Measurements from ENCODE around the gene HDGFL2.
A peak's percentile ranks its signal among the peaks of the same experiment; 100 is the strongest.

HDGFL2 gene

GRCh38 chr19:4437103-4437502 is 35.0 kb upstream of the HDGFL2 start:
- POLR2A ChIA-PET (ENCODE audit: low non-redundant PET): no interaction called here
- peak overlapping the region; percentile 12; the same call in 1 of the 2 replicates for H3K27ac ChIP-seq
- CTCF ChIA-PET: interaction anchor here (0.7 kb wide), 1 partner anchor 110 kb away, joined by 5 read pairs; no protein-coding TSS in a partner anchor
- TF ChIP-seq, protein P1, sequence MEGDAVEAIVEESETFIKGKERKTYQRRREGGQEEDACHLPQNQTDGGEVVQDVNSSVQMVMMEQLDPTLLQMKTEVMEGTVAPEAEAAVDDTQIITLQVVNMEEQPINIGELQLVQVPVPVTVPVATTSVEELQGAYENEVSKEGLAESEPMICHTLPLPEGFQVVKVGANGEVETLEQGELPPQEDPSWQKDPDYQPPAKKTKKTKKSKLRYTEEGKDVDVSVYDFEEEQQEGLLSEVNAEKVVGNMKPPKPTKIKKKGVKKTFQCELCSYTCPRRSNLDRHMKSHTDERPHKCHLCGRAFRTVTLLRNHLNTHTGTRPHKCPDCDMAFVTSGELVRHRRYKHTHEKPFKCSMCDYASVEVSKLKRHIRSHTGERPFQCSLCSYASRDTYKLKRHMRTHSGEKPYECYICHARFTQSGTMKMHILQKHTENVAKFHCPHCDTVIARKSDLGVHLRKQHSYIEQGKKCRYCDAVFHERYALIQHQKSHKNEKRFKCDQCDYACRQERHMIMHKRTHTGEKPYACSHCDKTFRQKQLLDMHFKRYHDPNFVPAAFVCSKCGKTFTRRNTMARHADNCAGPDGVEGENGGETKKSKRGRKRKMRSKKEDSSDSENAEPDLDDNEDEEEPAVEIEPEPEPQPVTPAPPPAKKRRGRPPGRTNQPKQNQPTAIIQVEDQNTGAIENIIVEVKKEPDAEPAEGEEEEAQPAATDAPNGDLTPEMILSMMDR (conservative IDR thresholded peaks at IDR 0.05; ENCODE audit: low read depth): no peak
- DNase-seq (ENCODE audit: low spot score): no peak

- ChIA-PET CTCF (no interaction called here), POLR2A (ENCODE audit: low non-redundant PET) (no interaction called here)
- TF ChIP-seq, protein P1 (conservative IDR thresholded peaks at IDR 0.05; ENCODE audit: low read depth): no peak
- peak overlapping the region; percentile 31 for H3K27ac ChIP-seq
- DNase-seq (ENCODE audit: low spot score): no peak
Measured at GRCh38 chr19:4439243-4439642, 32.9 kb upstream of the HDGFL2 start.

GRCh38 chr19:4441994-4442818 is 29.9 kb upstream of the HDGFL2 start:
- ChIA-PET CTCF (no interaction called here), POLR2A (ENCODE audit: low non-redundant PET) (no interaction called here)
- H3K27ac ChIP-seq: peak overlapping the region; percentile 58
- no peak for DNase-seq (ENCODE audit: low spot score)
- TF ChIP-seq, protein P1 (conservative IDR thresholded peaks at IDR 0.05; ENCODE audit: low read depth): no peak

GRCh38 chr19:4442819-4443146 is 29.3 kb upstream of the HDGFL2 start:
- POLR2A ChIA-PET (ENCODE audit: low non-redundant PET): no interaction called here

GRCh38 chr19:4443188-4443587 is 28.9 kb upstream of the HDGFL2 start:
- TF ChIP-seq, protein P1 (conservative IDR thresholded peaks at IDR 0.05; ENCODE audit: low read depth): no peak
- H3K27ac ChIP-seq: peak overlapping the region; percentile 58
- ChIA-PET POLR2A (ENCODE audit: low non-redundant PET) (no interaction called here), CTCF (no interaction called here)
- no peak for DNase-seq (ENCODE audit: low spot score)

More at GRCh38 chr19:4442819-4443146, 29.3 kb upstream of the HDGFL2 start:
- no peak for DNase-seq (ENCODE audit: low spot score)
- TF ChIP-seq, protein P1 (conservative IDR thresholded peaks at IDR 0.05; ENCODE audit: low read depth): no peak
- CTCF ChIA-PET: no interaction called here
- H3K27ac ChIP-seq: peak overlapping the region; percentile 58

- peak overlapping the region; percentile 58 for H3K27ac ChIP-seq
- ChIA-PET POLR2A (ENCODE audit: low non-redundant PET) (no interaction called here), CTCF (interaction anchor here (0.6 kb wide), 2 partner anchors 16 to 59 kb away, joined by 3 read pairs; no protein-coding TSS in a partner anchor)
- TF ChIP-seq, protein P1 (conservative IDR thresholded peaks at IDR 0.05; ENCODE audit: low read depth): no peak
- DNase-seq (ENCODE audit: low spot score): no peak
Measured at GRCh38 chr19:4443966-4444764, 27.9 kb upstream of the HDGFL2 start.
